ENCODE data around the gene STK38L. TPM values are rescaled to one million over a fixed set of nuclear protein-coding genes. Genes with fewer than 3 reads are reported as not detected.

Gene STK38L
- total and polyA plus RNA-seq, 3 donors from 2014 or later = 19.3 to 43.1 (median 41.5) TPM

- 69 to 81% methylated on average over 2 of the region's 2 CpGs for WGBS, 2 donors
- TF ChIP-seq POLR2A (IDR thresholded peaks at IDR 0.05) = no peak
- no peak for TF ChIP-seq CTCF (IDR thresholded peaks at IDR 0.05)
- no peaks in the 10 kb centered on the region for H3K4me1 ChIP-seq
- intact Hi-C loops (cut with DNase I; ENCODE audit: low total_unique reads) = no loop called here
- no peaks in the 10 kb centered on the region for H3K36me3 ChIP-seq (ENCODE audit: low read depth, missing control alignments)
- no peak for DNase-seq
- H3K27ac ChIP-seq = no peak overlapping the region
- no peak overlapping the region for H3K4me3 ChIP-seq
- no peaks in the 10 kb centered on the region for H3K9me3 ChIP-seq
- H3K27me3 ChIP-seq = no peaks in the 10 kb centered on the region
Measured at GRCh38 chr12:27347779-27348178, 103.7 kb downstream of the STK38L start.

- TF ChIP-seq POLR2A (IDR thresholded peaks at IDR 0.05) (no peak), CTCF (IDR thresholded peaks at IDR 0.05) (no peak)
- 93 to 97% methylated on average over 7 of the region's 7 CpGs for WGBS, 2 donors
- Histone ChIP-seq H3K27me3 (no peaks in the 10 kb centered on the region), H3K27ac (no peak overlapping the region), H3K4me1 (no peaks in the 10 kb centered on the region), H3K4me3 (no peak overlapping the region), H3K36me3 (ENCODE audit: low read depth, missing control alignments) (no peaks in the 10 kb centered on the region), H3K9me3 (no peaks in the 10 kb centered on the region)
- no peak for DNase-seq
- intact Hi-C loops (cut with DNase I; ENCODE audit: low total_unique reads) = no loop called here
Measured at GRCh38 chr12:27351476-27351875, 107.4 kb downstream of the STK38L start.

GRCh38 chr12:27355486-27355885 lies 111.4 kb downstream of the STK38L start:
- no peaks in the 10 kb centered on the region for H3K9me3 ChIP-seq
- WGBS, 2 donors = 69 to 72% methylated on average over 2 of the region's 2 CpGs
- H3K4me1 ChIP-seq = no peaks in the 10 kb centered on the region
- no peak for DNase-seq
- H3K27me3 ChIP-seq = no peaks in the 10 kb centered on the region
- H3K27ac ChIP-seq = no peak overlapping the region
- H3K4me3 ChIP-seq = no peak overlapping the region
- no peaks in the 10 kb centered on the region for H3K36me3 ChIP-seq (ENCODE audit: low read depth, missing control alignments)
- intact Hi-C loops (cut with DNase I; ENCODE audit: low total_unique reads) = no loop called here
- TF ChIP-seq POLR2A (IDR thresholded peaks at IDR 0.05) (no peak), CTCF (IDR thresholded peaks at IDR 0.05) (no peak)

GRCh38 chr12:27355979-27356378 lies 111.9 kb downstream of the STK38L start:
- intact Hi-C loops (cut with DNase I; ENCODE audit: low total_unique reads) = no loop called here
- WGBS, 2 donors = 88 to 92% methylated on average over 1 of the region's 1 CpG
- no peaks in the 10 kb centered on the region for H3K9me3 ChIP-seq
- no peaks in the 10 kb centered on the region for H3K27me3 ChIP-seq
- H3K4me3 ChIP-seq = no peak overlapping the region
- TF ChIP-seq POLR2A (IDR thresholded peaks at IDR 0.05) (no peak), CTCF (IDR thresholded peaks at IDR 0.05) (no peak)
- no peaks in the 10 kb centered on the region for H3K36me3 ChIP-seq (ENCODE audit: low read depth, missing control alignments)
- H3K4me1 ChIP-seq = no peaks in the 10 kb centered on the region
- H3K27ac ChIP-seq = no peak overlapping the region
- DNase-seq = no peak

- no peaks in the 10 kb centered on the region for H3K4me1 ChIP-seq
- 57 to 72% methylated on average over 3 of the region's 3 CpGs for WGBS, 2 donors
- intact Hi-C loops (cut with DNase I; ENCODE audit: low total_unique reads) = no loop called here
- H3K4me3 ChIP-seq = no peak overlapping the region
- no peaks in the 10 kb centered on the region for H3K36me3 ChIP-seq (ENCODE audit: low read depth, missing control alignments)
- no peaks in the 10 kb centered on the region for H3K27me3 ChIP-seq
- no peak for DNase-seq
- TF ChIP-seq CTCF (IDR thresholded peaks at IDR 0.05) (no peak), POLR2A (IDR thresholded peaks at IDR 0.05) (no peak)
- no peaks in the 10 kb centered on the region for H3K9me3 ChIP-seq
- no peak overlapping the region for H3K27ac ChIP-seq
Measured at GRCh38 chr12:27359578-27360340, 115.7 kb downstream of the STK38L start.

Measured in testis (tissue), 3 donors.